ENCODE measurements around the gene ZFHX3. TPM values are rescaled to one million over a fixed set of nuclear protein-coding genes. Genes with fewer than 3 reads are reported as not detected.

ZFHX3 gene
- total and polyA plus RNA-seq, 4 donors = 1.5 to 5.9 (median 3.0) TPM

DNA sequence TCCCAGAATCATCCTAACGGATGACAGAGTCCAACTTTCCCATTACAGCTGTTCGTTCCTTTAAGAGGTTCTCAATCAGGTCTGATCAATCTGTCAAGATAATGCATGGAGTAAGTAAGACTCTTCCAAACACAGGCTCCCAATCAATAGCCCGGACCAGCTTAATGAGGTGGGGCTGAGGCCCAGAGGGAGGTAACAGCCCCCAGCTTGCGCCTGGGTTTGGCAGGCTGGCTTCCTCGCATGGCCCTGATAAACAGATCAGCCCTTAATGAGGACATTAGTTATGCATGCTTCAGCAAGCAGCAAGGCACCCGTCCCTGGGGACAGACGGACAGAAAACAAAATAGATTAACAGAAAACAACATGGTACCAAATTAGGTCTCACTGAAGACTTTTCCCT lies 145.7 kb downstream of the ZFHX3 start:
- Histone ChIP-seq H3K4me1 (ENCODE audit: control insufficient read depth in 4 of 4, insufficient read depth in 4 of 4, low read length in 3 of 4) (no peaks in the 10 kb centered on the region), H3K36me3 (ENCODE audit: control insufficient read depth in 4 of 4, insufficient read depth in 3 of 4, low read depth in 1 of 4, low read length in 3 of 4) (no peaks in the 10 kb centered on the region), H3K9me3 (ENCODE audit: control insufficient read depth in 4 of 4, low read length in 3 of 4) (no peaks in the 10 kb centered on the region), H3K27ac (ENCODE audit: low read depth in 1 of 2, low read length in 2 of 2) (no peak overlapping the region), H3K27me3 (ENCODE audit: control insufficient read depth in 4 of 4, insufficient read depth in 4 of 4, low read length in 3 of 4) (no peaks in the 10 kb centered on the region), H3K4me3 (ENCODE audit: low read depth in 1 of 3, low read length in 3 of 3) (no peak overlapping the region), H3K9ac (ENCODE audit: low read depth in 1 of 2, low read length in 2 of 2) (no peak overlapping the region)
- DNase-seq (ENCODE audit: low spot score) = no peak
- WGBS = 91% methylated on average over 7 of the region's 7 CpGs
- no peak for TF ChIP-seq HNF4A (conservative IDR thresholded peaks at IDR 0.05)
- TF ChIP-seq NR2F2 (IDR thresholded peaks at IDR 0.05) = no peak
- TF ChIP-seq FOXA2 (IDR thresholded peaks at IDR 0.05) = no peak
- TF ChIP-seq JUND (IDR thresholded peaks at IDR 0.05) = no peak
- no peak for TF ChIP-seq HNF4G (IDR thresholded peaks at IDR 0.05)
- TF ChIP-seq, protein P1, sequence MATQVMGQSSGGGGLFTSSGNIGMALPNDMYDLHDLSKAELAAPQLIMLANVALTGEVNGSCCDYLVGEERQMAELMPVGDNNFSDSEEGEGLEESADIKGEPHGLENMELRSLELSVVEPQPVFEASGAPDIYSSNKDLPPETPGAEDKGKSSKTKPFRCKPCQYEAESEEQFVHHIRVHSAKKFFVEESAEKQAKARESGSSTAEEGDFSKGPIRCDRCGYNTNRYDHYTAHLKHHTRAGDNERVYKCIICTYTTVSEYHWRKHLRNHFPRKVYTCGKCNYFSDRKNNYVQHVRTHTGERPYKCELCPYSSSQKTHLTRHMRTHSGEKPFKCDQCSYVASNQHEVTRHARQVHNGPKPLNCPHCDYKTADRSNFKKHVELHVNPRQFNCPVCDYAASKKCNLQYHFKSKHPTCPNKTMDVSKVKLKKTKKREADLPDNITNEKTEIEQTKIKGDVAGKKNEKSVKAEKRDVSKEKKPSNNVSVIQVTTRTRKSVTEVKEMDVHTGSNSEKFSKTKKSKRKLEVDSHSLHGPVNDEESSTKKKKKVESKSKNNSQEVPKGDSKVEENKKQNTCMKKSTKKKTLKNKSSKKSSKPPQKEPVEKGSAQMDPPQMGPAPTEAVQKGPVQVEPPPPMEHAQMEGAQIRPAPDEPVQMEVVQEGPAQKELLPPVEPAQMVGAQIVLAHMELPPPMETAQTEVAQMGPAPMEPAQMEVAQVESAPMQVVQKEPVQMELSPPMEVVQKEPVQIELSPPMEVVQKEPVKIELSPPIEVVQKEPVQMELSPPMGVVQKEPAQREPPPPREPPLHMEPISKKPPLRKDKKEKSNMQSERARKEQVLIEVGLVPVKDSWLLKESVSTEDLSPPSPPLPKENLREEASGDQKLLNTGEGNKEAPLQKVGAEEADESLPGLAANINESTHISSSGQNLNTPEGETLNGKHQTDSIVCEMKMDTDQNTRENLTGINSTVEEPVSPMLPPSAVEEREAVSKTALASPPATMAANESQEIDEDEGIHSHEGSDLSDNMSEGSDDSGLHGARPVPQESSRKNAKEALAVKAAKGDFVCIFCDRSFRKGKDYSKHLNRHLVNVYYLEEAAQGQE (IDR thresholded peaks at IDR 0.05) = no peak
- no peak for TF ChIP-seq RXRA (IDR thresholded peaks at IDR 0.05)
- no peak for TF ChIP-seq TAF1 (conservative IDR thresholded peaks at IDR 0.05)
- no peak for TF ChIP-seq YY1 (IDR thresholded peaks at IDR 0.05)
- no peak for TF ChIP-seq RAD21 (IDR thresholded peaks at IDR 0.05)
- no peak for TF ChIP-seq SP1 (IDR thresholded peaks at IDR 0.05)
- TF ChIP-seq, protein P2, sequence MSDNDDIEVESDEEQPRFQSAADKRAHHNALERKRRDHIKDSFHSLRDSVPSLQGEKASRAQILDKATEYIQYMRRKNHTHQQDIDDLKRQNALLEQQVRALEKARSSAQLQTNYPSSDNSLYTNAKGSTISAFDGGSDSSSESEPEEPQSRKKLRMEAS (IDR thresholded peaks at IDR 0.05) = no peak
- TF ChIP-seq, protein P3, sequence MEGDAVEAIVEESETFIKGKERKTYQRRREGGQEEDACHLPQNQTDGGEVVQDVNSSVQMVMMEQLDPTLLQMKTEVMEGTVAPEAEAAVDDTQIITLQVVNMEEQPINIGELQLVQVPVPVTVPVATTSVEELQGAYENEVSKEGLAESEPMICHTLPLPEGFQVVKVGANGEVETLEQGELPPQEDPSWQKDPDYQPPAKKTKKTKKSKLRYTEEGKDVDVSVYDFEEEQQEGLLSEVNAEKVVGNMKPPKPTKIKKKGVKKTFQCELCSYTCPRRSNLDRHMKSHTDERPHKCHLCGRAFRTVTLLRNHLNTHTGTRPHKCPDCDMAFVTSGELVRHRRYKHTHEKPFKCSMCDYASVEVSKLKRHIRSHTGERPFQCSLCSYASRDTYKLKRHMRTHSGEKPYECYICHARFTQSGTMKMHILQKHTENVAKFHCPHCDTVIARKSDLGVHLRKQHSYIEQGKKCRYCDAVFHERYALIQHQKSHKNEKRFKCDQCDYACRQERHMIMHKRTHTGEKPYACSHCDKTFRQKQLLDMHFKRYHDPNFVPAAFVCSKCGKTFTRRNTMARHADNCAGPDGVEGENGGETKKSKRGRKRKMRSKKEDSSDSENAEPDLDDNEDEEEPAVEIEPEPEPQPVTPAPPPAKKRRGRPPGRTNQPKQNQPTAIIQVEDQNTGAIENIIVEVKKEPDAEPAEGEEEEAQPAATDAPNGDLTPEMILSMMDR (IDR thresholded peaks at IDR 0.05; ENCODE audit: low read depth, low read length, missing input control) = no peak

DNA sequence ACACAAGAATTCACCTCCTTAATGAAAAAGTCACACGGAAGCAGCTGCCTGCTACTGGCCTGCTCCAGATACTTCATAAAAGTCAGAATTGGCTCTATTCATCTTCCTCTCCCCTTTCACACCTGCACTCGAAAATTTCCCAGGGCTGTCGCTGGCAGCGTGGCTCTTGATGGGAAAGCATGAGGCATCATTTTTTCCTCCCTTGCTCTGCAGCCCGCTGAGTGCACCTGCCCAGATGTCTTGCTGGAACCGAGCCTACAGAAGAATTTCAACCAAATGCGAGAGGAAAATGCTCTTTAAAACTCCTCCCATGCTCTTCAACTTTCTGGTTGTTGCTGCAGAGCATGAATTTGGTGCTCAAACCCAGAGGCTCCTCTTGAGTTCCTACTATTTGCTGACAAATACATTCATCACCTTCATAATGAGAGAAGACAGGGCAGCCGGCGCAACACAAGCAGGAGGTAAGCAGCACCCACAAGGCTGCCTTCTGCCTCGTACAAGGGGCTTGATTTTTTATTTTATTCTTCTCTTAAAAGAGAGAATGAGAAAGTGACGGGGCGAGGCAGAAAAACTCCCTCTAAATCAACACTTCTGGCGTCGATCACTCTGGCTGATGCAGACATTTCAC lies 146.8 kb downstream of the ZFHX3 start:
- 96% methylated on average over 14 of the region's 14 CpGs for WGBS
- TF ChIP-seq TAF1 (conservative IDR thresholded peaks at IDR 0.05) (no peak), HNF4G (IDR thresholded peaks at IDR 0.05) (no peak), EGR1 (IDR thresholded peaks at IDR 0.05; ENCODE audit: low read depth in 2 of 2) (no peak), GABPA (IDR thresholded peaks at IDR 0.05 in 1 of 2, conservative IDR thresholded peaks at IDR 0.05 in 1 of 2) (no peak), FOXA2 (IDR thresholded peaks at IDR 0.05) (no peak), SP1 (IDR thresholded peaks at IDR 0.05) (no peak), RXRA (IDR thresholded peaks at IDR 0.05) (no peak), HNF4A (conservative IDR thresholded peaks at IDR 0.05) (no peak), FOXA1 (IDR thresholded peaks at IDR 0.05) (no peak), RAD21 (IDR thresholded peaks at IDR 0.05) (no peak), NR2F2 (IDR thresholded peaks at IDR 0.05) (no peak)
- TF ChIP-seq, protein P4, sequence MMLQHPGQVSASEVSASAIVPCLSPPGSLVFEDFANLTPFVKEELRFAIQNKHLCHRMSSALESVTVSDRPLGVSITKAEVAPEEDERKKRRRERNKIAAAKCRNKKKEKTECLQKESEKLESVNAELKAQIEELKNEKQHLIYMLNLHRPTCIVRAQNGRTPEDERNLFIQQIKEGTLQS (IDR thresholded peaks at IDR 0.05) = no peak
- TF ChIP-seq, protein P1 (IDR thresholded peaks at IDR 0.05) = no peak
- TF ChIP-seq, protein P5, sequence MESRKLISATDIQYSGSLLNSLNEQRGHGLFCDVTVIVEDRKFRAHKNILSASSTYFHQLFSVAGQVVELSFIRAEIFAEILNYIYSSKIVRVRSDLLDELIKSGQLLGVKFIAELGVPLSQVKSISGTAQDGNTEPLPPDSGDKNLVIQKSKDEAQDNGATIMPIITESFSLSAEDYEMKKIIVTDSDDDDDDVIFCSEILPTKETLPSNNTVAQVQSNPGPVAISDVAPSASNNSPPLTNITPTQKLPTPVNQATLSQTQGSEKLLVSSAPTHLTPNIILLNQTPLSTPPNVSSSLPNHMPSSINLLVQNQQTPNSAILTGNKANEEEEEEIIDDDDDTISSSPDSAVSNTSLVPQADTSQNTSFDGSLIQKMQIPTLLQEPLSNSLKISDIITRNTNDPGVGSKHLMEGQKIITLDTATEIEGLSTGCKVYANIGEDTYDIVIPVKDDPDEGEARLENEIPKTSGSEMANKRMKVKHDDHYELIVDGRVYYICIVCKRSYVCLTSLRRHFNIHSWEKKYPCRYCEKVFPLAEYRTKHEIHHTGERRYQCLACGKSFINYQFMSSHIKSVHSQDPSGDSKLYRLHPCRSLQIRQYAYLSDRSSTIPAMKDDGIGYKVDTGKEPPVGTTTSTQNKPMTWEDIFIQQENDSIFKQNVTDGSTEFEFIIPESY (IDR thresholded peaks at IDR 0.05) = no peak
- TF ChIP-seq, protein P2 (IDR thresholded peaks at IDR 0.05) = no peak

More for the DNA sequence above, 146.8 kb downstream of the ZFHX3 start:
- no peak overlapping the region for H3K4me3 ChIP-seq (ENCODE audit: low read depth in 1 of 3, low read length in 3 of 3)
- no peak overlapping the region for H3K27ac ChIP-seq (ENCODE audit: low read depth in 1 of 2, low read length in 2 of 2)
- H3K9ac ChIP-seq (ENCODE audit: low read depth in 1 of 2, low read length in 2 of 2) = no peak overlapping the region
- H3K36me3 ChIP-seq (ENCODE audit: control insufficient read depth in 4 of 4, insufficient read depth in 3 of 4, low read depth in 1 of 4, low read length in 3 of 4) = no peaks in the 10 kb centered on the region
- H3K9me3 ChIP-seq (ENCODE audit: control insufficient read depth in 4 of 4, low read length in 3 of 4) = no peaks in the 10 kb centered on the region
- peaks cover 0 to 2% (median 0%) of the 10 kb centered on the region in 4 donors for H3K4me1 ChIP-seq (ENCODE audit: control insufficient read depth in 4 of 4, insufficient read depth in 4 of 4, low read length in 3 of 4)
- H3K27me3 ChIP-seq (ENCODE audit: control insufficient read depth in 4 of 4, insufficient read depth in 4 of 4, low read length in 3 of 4) = no peaks in the 10 kb centered on the region
- DNase-seq (ENCODE audit: low spot score) = no peak

Data from liver (tissue), 9 donors.